ENCODE measurements around the gene TMEM72. TPM values are rescaled to one million over a fixed set of nuclear protein-coding genes. Genes with fewer than 3 reads are reported as not detected.

The TMEM72 gene
- polyA plus RNA-seq, 3 donors, result not detected

DNA sequence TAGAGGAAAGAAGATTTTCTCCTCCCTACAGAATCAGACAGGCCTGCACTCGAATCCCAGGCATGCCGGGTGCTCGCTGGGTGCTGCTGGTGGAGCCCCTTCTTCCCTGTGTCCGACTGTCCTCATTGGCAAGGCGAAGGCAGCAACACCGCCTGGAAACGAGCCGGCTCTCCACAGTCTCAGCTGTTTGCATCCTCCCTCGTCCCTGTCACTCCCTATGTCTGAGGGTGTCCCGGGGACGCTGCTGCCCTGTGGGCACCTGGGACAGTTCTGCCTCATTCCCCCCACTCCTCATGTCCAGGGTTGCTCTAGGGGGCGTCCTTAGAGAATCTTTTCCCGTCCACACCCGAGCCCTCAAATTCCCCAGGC, 31.6 kb upstream of the TMEM72 start:
- Histone ChIP-seq H3K36me3 (replicated peaks in 1 of 2; ENCODE audit: control insufficient read depth in 1 of 2, insufficient read depth in 2 of 2, low read length in 2 of 2) (no peaks in the 10 kb centered on the region), H3K27ac (ENCODE audit: low read depth in 1 of 2, low read length in 2 of 2) (no peak overlapping the region), H3K27me3 (ENCODE audit: control insufficient read depth in 2 of 2, insufficient read depth in 2 of 2, low read length in 2 of 2) (peaks cover 0 to 23% of the 10 kb centered on the region in 2 donors), H4K20me1 (ENCODE audit: insufficient read depth, low read length) (no peaks in the 10 kb centered on the region), H3K79me2 (ENCODE audit: insufficient read depth, low read length) (no peaks in the 10 kb centered on the region), H3K4me1 (ENCODE audit: control insufficient read depth in 1 of 2, insufficient read depth in 2 of 2, low read length in 2 of 2) (peaks cover 17 to 19% of the 10 kb centered on the region in 2 donors), H3K9me3 (replicated peaks in 1 of 2; ENCODE audit: control insufficient read depth in 1 of 2, insufficient read depth in 1 of 2, low read length in 2 of 2) (no peaks in the 10 kb centered on the region), H2AFZ (ENCODE audit: insufficient read depth, low read depth, low read length, poor library complexity, severe bottlenecking) (peak overlapping the region; percentile 73), H3K4me3 (replicated peaks in 1 of 3; ENCODE audit: low read depth in 2 of 3, low read length in 3 of 3) (peak overlapping the region in 1 of 3 experiments; percentile 73), H3K4me2 (replicated peaks; ENCODE audit: extremely low read depth, low read length, poor library complexity, severe bottlenecking) (peak overlapping the region; percentile 82), H3K9ac (ENCODE audit: insufficient read depth, low read length, poor library complexity, severe bottlenecking) (no peak overlapping the region)
- Mint-ChIP-seq H3K4me1 (peaks cover 25% of the 10 kb centered on the region), H3K4me3 (peak overlapping the region; percentile 82 to 96), H3K36me3 (no peaks in the 10 kb centered on the region), H3K27ac (peak overlapping the region in 1 of 7 donors; percentile 50), H3K27me3 (ENCODE audit: low read depth in 3 of 3) (peaks cover 19 to 36% (median 25%) of the 10 kb centered on the region in 3 donors), H3K9me3 (peaks cover 0 to 2% (median 0%) of the 10 kb centered on the region in 7 donors)
- intact Hi-C loops (cut with micrococcal nuclease), result no loop called here
- TF ChIP-seq, protein P1, sequence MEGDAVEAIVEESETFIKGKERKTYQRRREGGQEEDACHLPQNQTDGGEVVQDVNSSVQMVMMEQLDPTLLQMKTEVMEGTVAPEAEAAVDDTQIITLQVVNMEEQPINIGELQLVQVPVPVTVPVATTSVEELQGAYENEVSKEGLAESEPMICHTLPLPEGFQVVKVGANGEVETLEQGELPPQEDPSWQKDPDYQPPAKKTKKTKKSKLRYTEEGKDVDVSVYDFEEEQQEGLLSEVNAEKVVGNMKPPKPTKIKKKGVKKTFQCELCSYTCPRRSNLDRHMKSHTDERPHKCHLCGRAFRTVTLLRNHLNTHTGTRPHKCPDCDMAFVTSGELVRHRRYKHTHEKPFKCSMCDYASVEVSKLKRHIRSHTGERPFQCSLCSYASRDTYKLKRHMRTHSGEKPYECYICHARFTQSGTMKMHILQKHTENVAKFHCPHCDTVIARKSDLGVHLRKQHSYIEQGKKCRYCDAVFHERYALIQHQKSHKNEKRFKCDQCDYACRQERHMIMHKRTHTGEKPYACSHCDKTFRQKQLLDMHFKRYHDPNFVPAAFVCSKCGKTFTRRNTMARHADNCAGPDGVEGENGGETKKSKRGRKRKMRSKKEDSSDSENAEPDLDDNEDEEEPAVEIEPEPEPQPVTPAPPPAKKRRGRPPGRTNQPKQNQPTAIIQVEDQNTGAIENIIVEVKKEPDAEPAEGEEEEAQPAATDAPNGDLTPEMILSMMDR (IDR thresholded peaks at IDR 0.05), result no peak
- WGBS (ENCODE audit: insufficient coverage), result 87% methylated on average over 14 of the region's 14 CpGs
- DNase-seq, result no peak

DNA sequence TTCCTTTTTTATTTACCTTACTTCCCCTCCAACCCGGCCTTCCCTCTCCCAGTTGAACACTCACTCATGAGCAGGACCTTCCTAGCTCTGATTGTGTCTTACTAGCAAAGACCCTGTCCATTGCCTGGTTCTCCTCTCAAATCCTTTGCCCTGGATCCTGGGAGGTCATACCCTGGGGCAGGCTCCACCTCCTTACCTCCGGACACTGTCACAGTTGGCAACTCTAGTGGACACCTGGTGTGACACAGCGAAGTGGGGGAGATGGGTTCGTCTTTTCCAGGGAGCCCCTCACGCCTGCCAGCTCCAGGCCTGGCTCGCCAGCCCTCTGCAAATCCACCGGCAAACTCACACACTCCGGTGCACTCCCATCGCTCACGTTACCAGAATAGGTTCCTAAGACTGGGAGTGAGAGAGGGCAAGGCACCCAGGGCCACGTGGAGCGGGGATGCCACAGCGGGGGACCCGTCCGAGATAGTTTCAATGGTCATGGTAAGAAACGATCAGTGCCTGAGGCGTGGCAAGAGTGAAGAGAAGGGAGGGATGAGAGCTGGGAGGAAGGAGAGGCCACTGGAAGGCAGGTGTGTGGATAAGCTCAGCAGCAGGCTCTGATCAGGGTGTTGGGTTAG, 30.9 kb upstream of the TMEM72 start:
- Mint-ChIP-seq H3K36me3 (no peaks in the 10 kb centered on the region), H3K9me3 (peaks cover 0 to 2% (median 0%) of the 10 kb centered on the region in 7 donors), H3K27ac (peak overlapping the region in 1 of 7 donors; percentile 41), H3K4me1 (peaks cover 25% of the 10 kb centered on the region), H3K4me3 (peak overlapping the region in 1 of 2 donors; percentile 57), H3K27me3 (ENCODE audit: low read depth in 3 of 3) (peaks cover 19 to 36% (median 25%) of the 10 kb centered on the region in 3 donors)
- no peak for DNase-seq
- TF ChIP-seq, protein P1 (IDR thresholded peaks at IDR 0.05), result no peak
- H3K4me1 ChIP-seq (ENCODE audit: control insufficient read depth in 1 of 2, insufficient read depth in 2 of 2, low read length in 2 of 2), result peaks cover 17 to 19% of the 10 kb centered on the region in 2 donors
- no peaks in the 10 kb centered on the region for H3K9me3 ChIP-seq (replicated peaks in 1 of 2; ENCODE audit: control insufficient read depth in 1 of 2, insufficient read depth in 1 of 2, low read length in 2 of 2)
- no peaks in the 10 kb centered on the region for H3K79me2 ChIP-seq (ENCODE audit: insufficient read depth, low read length)
- no peak overlapping the region for H3K27ac ChIP-seq (ENCODE audit: low read depth in 1 of 2, low read length in 2 of 2)
- H2AFZ ChIP-seq (ENCODE audit: insufficient read depth, low read depth, low read length, poor library complexity, severe bottlenecking), result no peak overlapping the region
- no peaks in the 10 kb centered on the region for H4K20me1 ChIP-seq (ENCODE audit: insufficient read depth, low read length)
- intact Hi-C loops (cut with micrococcal nuclease), result no loop called here
- H3K9ac ChIP-seq (ENCODE audit: insufficient read depth, low read length, poor library complexity, severe bottlenecking), result no peak overlapping the region
- H3K4me2 ChIP-seq (replicated peaks; ENCODE audit: extremely low read depth, low read length, poor library complexity, severe bottlenecking), result no peak overlapping the region
- WGBS (ENCODE audit: insufficient coverage), result 95% methylated on average over 17 of the region's 17 CpGs
- no peaks in the 10 kb centered on the region for H3K36me3 ChIP-seq (replicated peaks in 1 of 2; ENCODE audit: control insufficient read depth in 1 of 2, insufficient read depth in 2 of 2, low read length in 2 of 2)
- no peak overlapping the region for H3K4me3 ChIP-seq (replicated peaks in 1 of 3; ENCODE audit: low read depth in 2 of 3, low read length in 3 of 3)
- peaks cover 0 to 23% of the 10 kb centered on the region in 2 donors for H3K27me3 ChIP-seq (ENCODE audit: control insufficient read depth in 2 of 2, insufficient read depth in 2 of 2, low read length in 2 of 2)

Data from CD14-positive monocyte (primary cell).